Loucy (cell line): ENCODE results near the gene CPVL.

ENCODE experiments used
- EZH2phosphoT487 ChIP-seq: fragments of 200-600 bp; IDR thresholded peaks from 2 replicates; pipeline ENCODE4 v1.6.1; 2018; ENCODE audit warnings: antibody characterized with exemption, mild to moderate bottlenecking, moderate library complexity, borderline replicate concordance
- TF ChIP-seq, protein P1 (sequence below): fragments of 200-600 bp; sonication (generic); conservative IDR thresholded peaks from 2 replicates; pipeline ENCODE4 v1.5.1; 2014; ENCODE audit warnings: mild to moderate bottlenecking, antibody characterized with exemption, low read length

DNA sequence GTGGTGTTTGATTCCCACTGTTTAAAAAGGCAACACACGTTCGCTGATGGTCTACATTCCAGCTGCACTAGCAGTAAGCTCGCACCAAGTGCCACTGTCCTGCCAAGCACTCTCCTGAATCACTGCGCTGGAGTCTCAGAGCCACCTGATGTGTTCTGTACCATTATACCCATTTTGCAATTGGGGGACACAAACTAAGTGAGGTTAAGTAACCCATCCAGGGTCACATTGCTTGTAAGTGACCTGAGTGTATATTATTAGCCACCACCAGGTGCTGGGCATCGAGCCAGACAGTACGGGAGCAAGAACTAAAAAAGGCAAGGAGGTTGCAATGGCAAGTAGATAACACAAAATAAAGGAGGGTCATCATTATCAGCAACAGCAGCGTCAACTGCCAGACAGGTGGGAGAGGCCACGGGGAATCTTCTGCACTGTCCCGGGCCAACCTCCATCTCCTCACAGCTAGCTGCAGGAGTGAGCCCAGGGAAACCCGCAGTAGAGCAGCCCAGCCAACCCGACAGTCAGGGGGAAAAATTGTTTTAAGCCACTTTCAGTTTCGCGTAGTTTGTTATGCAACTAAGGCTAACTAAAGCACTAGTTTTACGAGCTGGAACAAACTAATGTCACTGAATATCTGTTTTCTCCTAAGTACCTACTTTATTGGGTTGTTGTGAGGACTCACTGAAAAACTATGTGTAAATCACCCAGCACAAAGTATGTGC lies 712 bp upstream of the CPVL start:
- TF ChIP-seq, protein P1, sequence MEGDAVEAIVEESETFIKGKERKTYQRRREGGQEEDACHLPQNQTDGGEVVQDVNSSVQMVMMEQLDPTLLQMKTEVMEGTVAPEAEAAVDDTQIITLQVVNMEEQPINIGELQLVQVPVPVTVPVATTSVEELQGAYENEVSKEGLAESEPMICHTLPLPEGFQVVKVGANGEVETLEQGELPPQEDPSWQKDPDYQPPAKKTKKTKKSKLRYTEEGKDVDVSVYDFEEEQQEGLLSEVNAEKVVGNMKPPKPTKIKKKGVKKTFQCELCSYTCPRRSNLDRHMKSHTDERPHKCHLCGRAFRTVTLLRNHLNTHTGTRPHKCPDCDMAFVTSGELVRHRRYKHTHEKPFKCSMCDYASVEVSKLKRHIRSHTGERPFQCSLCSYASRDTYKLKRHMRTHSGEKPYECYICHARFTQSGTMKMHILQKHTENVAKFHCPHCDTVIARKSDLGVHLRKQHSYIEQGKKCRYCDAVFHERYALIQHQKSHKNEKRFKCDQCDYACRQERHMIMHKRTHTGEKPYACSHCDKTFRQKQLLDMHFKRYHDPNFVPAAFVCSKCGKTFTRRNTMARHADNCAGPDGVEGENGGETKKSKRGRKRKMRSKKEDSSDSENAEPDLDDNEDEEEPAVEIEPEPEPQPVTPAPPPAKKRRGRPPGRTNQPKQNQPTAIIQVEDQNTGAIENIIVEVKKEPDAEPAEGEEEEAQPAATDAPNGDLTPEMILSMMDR = no peak
- no peak for TF ChIP-seq EZH2phosphoT487
